ENCODE results near the gene CD81.

Gene CD81

GRCh38 chr11:2398664-2399355, 21.7 kb downstream of the CD81 start:
- TF ChIP-seq CTCF (IDR thresholded peaks at IDR 0.05; ENCODE audit: extremely low read depth, insufficient read depth, missing control alignments) = no peak
- in situ Hi-C loops (cut with MboI; ENCODE audit: low pct_unique_long_range_greater_than_20kb, low sequenced_read_pairs, unreplicated experiment) = no loop called here
- no peak for DNase-seq (ENCODE audit: low spot score)

DNA sequence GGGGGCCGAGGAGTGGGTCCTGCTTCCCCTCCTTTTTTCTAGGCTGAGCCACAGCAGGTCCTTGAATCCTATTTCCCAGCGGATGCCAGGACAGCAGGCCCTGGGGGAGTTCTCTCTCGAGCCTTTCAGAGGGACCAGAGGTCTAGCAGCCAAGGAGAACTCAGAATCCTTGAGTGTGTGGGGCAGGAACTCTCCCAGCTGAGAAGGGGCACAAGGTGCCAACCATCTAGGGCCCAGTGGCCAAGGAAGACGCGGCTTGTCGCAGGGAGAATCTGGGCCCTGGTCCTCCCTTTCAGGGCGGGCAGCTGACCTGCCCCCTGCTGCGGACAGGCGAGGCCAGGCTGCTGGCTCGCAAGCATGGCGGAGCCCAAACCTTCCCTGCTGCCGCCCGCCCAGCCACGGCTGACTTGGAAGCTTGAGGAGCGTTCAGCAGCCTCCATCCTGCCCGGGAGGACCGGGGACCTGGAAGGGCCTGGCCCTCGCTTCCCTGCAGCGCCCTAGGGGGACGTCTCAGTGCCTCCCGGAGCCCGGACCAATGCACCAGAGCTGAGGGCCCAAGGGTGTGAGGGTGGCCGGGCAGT, 22.5 kb downstream of the CD81 start:
- TF ChIP-seq CTCF (IDR thresholded peaks at IDR 0.05; ENCODE audit: extremely low read depth, insufficient read depth, missing control alignments) = no peak
- DNase-seq (ENCODE audit: low spot score) = no peak
- in situ Hi-C loops (cut with MboI; ENCODE audit: low pct_unique_long_range_greater_than_20kb, low sequenced_read_pairs, unreplicated experiment) = loop anchor here (25.0 kb wide), 1 partner anchor 212 kb away; no protein-coding TSS in a partner anchor

- in situ Hi-C loops (cut with MboI; ENCODE audit: low pct_unique_long_range_greater_than_20kb, low sequenced_read_pairs, unreplicated experiment) = loop anchor here (25.0 kb wide), 1 partner anchor 213 kb away; no protein-coding TSS in a partner anchor
- DNase-seq (ENCODE audit: low spot score) = peak; percentile 100
- TF ChIP-seq CTCF (IDR thresholded peaks at IDR 0.05; ENCODE audit: extremely low read depth, insufficient read depth, missing control alignments) = peak; percentile 100
These were observed 23.1 kb downstream of the CD81 start, which contains the start of gene TSSC4 for GRCh38 chr11:2400069-2400761. TSSC4 (plus strand) TSS chr11:2400750; CDS start chr11:2402634, 1,884 bp downstream.

- no peak for TF ChIP-seq CTCF (IDR thresholded peaks at IDR 0.05; ENCODE audit: extremely low read depth, insufficient read depth, missing control alignments)
- no peak for DNase-seq (ENCODE audit: low spot score)
- in situ Hi-C loops (cut with MboI; ENCODE audit: low pct_unique_long_range_greater_than_20kb, low sequenced_read_pairs, unreplicated experiment) = loop anchor here (25.0 kb wide), 1 partner anchor 214 kb away; no protein-coding TSS in a partner anchor
These were observed 23.8 kb downstream of the CD81 start for GRCh38 chr11:2400762-2401435.

DNA sequence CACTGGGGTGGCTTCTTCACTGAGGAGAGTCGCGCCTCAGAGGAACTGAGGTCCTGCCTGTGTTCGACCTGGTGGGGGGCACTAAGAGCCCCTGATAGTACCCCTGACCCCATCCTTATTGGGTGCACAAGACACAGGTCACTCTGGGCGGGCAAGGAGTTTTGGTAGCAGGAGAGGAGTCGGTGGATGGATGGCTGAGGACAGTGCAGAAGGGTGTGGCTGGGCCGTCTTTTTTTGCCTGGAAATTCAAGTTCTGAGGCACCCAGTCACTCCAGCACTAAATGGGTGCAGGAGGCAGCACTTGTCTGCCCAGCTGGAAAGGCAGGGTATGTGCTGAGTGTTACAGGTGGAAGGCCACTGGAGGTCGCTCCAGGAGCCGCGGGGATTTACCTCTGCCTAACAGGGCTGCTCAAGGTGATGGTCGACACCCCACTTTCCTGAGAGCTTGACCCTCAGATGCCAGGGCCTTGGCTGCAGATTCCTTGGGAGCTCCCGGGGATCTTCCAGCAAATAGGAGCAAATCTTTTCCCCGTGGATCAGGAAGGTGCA, 24.4 kb downstream of the CD81 start:
- in situ Hi-C loops (cut with MboI; ENCODE audit: low pct_unique_long_range_greater_than_20kb, low sequenced_read_pairs, unreplicated experiment) = loop anchor here (25.0 kb wide), 1 partner anchor 214 kb away; no protein-coding TSS in a partner anchor
- no peak for TF ChIP-seq CTCF (IDR thresholded peaks at IDR 0.05; ENCODE audit: extremely low read depth, insufficient read depth, missing control alignments)
- DNase-seq (ENCODE audit: low spot score) = no peak

- in situ Hi-C loops (cut with MboI; ENCODE audit: low pct_unique_long_range_greater_than_20kb, low sequenced_read_pairs, unreplicated experiment) = loop anchor here (25.0 kb wide), 1 partner anchor 215 kb away; no protein-coding TSS in a partner anchor
- no peak for DNase-seq (ENCODE audit: low spot score)
- TF ChIP-seq CTCF (IDR thresholded peaks at IDR 0.05; ENCODE audit: extremely low read depth, insufficient read depth, missing control alignments) = no peak
These were observed 25.0 kb downstream of the CD81 start for GRCh38 chr11:2402106-2402505.
